Neural cell (in vitro differentiated cells): ENCODE results near the gene TMEM127.
"Not testable (repeated sequence)": the region's sequence is repeated elsewhere in the genome, so short reads cannot be mapped to it uniquely, and the experiment has no call there.

Source experiments
- POLR2AphosphoS5 ChIP-seq: IDR thresholded peaks from 2 replicates; pipeline ENCODE4 v1.6.1; 2012
- SMC3 ChIP-seq: fragments of 450-650 bp; conservative IDR thresholded peaks from 2 replicates; pipeline ENCODE4 v1.6.1; 2014; ENCODE audit warnings: antibody characterized with exemption, mild to moderate bottlenecking, moderate library complexity; ENCODE audit not compliant: poor library complexity
- TAF1 ChIP-seq: IDR thresholded peaks from 2 replicates; pipeline ENCODE4 v1.6.1; 2012; ENCODE audit warnings: low read depth
- TF ChIP-seq, protein P1 (sequence below): IDR thresholded peaks from 2 replicates; pipeline ENCODE4 v1.6.1; 2012; ENCODE audit warnings: borderline replicate concordance
- TF ChIP-seq, protein P2 (sequence below): fragments of 450-650 bp; IDR thresholded peaks from 2 replicates; pipeline ENCODE4 v1.5.1; 2014; ENCODE audit warnings: antibody characterized with exemption, mild to moderate bottlenecking, moderate library complexity; ENCODE audit not compliant: poor library complexity, severe bottlenecking

DNA sequence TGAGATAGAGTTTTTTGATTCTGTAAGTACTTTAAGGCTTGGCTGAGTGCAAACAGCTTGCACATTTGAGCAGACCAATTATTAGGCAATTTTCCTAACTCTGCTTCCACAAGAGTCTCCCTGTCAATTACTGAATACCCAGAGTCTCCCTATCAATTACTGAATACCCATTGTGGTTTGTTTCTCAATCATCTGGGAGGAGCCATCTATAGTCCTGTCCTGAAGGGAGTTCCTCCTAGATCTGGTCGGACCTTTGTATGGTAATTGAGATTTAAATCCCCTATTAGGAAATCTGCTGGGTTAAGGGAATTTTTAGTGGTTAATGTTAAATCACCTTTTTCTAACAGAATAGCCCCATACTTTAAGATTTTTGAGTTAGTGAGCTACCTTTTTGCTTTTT is 44.7 kb downstream of the TMEM127 start:
- not testable (repeated sequence) for TF ChIP-seq POLR2AphosphoS5, TAF1, SMC3
- TF ChIP-seq, protein P1, sequence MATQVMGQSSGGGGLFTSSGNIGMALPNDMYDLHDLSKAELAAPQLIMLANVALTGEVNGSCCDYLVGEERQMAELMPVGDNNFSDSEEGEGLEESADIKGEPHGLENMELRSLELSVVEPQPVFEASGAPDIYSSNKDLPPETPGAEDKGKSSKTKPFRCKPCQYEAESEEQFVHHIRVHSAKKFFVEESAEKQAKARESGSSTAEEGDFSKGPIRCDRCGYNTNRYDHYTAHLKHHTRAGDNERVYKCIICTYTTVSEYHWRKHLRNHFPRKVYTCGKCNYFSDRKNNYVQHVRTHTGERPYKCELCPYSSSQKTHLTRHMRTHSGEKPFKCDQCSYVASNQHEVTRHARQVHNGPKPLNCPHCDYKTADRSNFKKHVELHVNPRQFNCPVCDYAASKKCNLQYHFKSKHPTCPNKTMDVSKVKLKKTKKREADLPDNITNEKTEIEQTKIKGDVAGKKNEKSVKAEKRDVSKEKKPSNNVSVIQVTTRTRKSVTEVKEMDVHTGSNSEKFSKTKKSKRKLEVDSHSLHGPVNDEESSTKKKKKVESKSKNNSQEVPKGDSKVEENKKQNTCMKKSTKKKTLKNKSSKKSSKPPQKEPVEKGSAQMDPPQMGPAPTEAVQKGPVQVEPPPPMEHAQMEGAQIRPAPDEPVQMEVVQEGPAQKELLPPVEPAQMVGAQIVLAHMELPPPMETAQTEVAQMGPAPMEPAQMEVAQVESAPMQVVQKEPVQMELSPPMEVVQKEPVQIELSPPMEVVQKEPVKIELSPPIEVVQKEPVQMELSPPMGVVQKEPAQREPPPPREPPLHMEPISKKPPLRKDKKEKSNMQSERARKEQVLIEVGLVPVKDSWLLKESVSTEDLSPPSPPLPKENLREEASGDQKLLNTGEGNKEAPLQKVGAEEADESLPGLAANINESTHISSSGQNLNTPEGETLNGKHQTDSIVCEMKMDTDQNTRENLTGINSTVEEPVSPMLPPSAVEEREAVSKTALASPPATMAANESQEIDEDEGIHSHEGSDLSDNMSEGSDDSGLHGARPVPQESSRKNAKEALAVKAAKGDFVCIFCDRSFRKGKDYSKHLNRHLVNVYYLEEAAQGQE = not testable (repeated sequence)
- TF ChIP-seq, protein P2, sequence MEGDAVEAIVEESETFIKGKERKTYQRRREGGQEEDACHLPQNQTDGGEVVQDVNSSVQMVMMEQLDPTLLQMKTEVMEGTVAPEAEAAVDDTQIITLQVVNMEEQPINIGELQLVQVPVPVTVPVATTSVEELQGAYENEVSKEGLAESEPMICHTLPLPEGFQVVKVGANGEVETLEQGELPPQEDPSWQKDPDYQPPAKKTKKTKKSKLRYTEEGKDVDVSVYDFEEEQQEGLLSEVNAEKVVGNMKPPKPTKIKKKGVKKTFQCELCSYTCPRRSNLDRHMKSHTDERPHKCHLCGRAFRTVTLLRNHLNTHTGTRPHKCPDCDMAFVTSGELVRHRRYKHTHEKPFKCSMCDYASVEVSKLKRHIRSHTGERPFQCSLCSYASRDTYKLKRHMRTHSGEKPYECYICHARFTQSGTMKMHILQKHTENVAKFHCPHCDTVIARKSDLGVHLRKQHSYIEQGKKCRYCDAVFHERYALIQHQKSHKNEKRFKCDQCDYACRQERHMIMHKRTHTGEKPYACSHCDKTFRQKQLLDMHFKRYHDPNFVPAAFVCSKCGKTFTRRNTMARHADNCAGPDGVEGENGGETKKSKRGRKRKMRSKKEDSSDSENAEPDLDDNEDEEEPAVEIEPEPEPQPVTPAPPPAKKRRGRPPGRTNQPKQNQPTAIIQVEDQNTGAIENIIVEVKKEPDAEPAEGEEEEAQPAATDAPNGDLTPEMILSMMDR = not testable (repeated sequence)
